ENCODE data around the gene HABP4.

The HABP4 gene, protein sequence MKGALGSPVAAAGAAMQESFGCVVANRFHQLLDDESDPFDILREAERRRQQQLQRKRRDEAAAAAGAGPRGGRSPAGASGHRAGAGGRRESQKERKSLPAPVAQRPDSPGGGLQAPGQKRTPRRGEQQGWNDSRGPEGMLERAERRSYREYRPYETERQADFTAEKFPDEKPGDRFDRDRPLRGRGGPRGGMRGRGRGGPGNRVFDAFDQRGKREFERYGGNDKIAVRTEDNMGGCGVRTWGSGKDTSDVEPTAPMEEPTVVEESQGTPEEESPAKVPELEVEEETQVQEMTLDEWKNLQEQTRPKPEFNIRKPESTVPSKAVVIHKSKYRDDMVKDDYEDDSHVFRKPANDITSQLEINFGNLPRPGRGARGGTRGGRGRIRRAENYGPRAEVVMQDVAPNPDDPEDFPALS

DNA sequence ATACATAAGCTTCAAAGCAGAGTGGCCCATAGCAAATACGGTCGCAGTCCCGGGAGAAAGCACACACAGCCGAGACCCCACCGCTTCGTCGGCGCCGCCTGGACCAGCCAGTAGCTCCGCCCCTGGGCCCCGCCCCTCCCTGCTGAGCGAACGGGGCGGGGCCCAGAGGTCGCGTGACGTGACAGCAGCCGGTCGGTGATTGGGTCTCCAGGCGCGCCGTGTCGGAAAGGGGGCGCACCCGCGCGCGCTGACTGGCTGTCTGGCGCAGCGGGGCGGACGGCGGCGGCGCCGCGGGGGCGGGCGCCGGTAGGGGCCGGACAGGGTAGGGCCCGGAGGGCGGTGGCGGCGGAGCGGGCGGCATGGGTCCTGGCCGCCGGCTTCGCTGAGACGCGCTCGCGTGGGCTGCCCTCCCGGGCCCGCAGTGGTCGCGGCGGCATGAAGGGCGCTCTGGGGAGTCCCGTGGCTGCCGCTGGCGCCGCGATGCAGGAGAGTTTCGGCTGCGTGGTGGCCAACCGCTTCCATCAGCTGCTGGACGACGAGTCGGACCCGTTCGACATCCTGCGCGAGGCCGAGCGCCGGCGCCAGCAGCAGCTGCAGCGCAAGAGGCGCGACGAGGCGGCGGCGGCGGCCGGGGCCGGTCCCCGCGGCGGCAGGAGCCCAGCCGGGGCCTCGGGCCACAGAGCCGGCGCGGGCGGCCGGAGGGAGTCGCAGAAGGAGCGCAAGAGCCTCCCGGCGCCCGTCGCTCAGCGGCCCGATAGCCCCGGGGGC lies at the start of gene HABP4:
HABP4 (plus strand) TSS at position 325 of the 768 bp plus-strand sequence; CDS start at position 436, 111 bp downstream.
- DNase-seq (ENCODE audit: low read depth in 2 of 2), result peak; percentile 92 to 96

DNA sequence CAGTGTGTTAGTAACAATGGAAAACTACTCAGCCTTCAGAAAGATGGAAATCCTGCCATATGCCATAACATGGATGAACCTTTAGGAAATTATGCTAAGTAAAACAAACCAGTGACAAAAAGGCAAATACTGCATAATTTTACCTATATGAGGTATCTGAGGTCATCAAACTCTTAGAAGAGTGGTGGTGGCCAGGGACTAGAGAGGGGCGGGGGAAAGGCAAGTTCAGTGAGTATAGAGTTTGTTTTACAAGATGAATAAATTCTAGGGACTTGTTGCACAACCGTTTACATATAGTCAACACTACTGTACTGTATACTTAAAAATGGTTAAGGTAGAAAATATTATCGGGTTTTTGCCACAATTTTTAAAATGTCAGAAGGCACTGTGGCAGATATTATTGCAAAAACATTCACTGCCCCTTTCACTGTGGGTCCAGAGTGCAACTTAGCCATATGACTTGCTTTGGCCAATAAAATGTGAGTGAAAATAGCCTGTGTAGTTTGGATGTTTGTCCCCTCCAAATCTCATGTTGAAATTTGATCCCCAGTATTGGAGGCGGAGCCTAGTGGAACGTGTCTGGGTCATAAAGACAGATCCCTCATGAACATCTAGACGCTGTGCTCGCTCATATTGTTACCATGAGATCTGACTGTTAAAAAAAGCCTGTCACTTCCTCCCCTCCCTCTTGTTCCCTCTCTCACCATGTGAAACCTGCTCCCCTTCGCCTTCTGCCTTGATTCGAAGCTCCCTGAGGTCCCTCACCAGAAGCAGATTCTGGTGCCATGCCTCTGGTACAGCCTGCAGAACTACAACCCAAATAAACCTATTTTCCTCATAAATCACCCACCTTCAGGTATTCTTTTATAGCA lies 41.3 kb upstream of the HABP4 start:
- DNase-seq (ENCODE audit: low read depth in 2 of 2), result no peak

DNA sequence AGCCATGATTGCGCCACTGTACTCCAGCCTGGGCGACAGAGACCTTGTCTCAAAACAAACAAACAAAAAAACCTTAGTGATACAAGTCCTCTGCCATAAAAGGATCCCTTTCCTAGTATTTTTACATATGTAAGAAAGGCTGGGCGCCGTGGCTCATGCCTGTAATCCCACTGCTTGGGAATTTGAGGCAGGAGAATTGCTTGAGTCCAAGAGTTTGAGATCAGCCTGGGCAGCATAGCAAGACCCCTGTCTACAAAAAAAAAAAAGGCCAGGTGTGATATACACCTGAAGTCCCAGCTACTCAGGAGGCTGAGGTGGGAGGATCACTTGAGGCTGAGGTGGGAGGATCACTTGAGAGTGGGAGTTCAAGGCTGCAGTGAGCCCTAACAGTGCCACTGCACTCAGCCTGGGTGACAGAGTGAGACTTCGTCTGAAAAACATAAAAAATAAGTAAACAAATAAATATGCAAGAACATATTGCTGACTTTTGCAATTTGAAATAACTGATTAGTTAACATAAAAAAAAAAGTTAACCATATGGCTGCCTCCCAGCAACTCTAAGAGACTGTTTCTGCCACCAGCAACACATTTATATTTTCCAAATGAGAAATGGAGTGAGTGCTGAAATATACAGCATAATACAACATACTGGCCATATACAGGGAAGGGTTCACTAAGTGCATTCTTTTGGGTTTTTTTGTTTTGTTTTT lies 38.7 kb upstream of the HABP4 start:
- no peak for DNase-seq (ENCODE audit: low read depth in 2 of 2)

DNA sequence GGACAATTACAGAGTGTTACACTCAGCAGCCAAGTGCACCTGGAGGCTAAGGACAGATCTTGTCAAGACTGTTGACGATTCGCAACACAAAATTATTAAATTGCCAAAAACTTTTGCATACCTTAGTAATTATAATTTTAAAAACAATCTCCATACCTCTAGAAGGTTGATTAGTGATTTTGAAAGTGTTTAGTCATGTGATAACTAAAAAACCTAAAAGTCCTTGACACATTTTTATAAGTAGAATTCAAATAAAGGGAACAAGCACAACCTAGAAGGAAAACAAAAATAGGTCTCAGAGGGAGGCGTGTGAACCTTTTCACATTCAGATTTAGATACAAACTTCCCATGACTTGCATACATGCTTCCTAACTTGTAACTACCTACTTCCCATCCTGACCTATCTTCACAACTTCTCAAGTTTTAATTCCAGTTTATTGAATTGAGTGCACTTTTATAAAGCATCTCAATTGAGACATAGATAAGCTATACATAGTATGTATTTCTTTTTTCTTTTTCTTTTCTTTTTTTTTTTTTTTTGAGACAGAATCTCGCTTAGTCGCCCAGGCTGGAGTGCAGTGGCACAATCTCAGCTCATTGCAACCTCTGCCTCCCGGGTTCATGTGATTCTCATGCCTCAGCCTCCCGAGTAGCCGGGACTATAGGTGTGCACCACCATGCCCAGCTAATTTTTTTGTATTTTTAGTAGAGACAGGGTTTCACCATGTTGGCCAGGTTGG lies 37.6 kb upstream of the HABP4 start:
- DNase-seq (ENCODE audit: low read depth in 2 of 2), result no peak

DNA sequence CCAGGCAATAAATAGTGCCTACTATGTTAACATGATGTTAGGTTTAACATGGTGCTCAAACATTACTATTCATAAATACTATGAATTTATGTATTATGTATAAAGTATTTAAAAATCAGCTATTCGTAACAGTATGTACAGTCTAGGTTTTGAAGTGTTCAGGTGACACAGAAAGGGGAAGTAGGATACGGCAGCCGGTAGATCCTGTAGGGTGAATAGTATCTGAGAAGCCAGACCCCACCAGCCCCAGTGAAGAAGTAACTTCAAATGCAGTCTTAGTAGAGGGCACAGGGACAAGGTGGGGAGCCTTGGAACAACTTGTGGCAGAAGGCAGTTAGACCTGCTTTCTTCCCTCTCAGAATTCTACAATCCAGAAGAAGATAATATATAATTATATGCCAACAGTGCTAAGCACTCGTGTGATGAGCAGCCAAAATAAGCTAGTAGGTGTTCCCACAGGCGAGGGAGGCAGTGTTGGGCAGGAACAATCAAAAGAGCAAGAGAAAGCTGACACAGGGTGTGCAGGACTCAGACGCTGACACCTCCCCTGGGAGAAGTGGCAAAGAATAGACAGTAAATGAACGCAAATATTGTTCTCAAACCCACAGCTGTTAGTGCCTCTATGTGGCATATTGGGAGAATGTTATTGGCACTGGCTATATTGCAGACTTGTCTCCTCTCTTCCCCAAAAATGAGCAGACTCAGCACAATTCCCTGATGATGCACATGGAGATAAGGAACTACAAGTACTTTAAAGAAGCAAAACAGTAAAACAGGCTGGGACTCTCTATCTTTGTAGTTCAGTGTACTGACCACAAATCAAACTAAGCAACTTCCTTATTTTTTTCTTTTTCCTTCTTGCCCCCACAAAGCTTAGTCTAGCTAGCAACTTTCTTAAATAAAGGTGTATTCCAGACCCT lies 36.4 kb upstream of the HABP4 start:
- no peak for DNase-seq (ENCODE audit: low read depth in 2 of 2)

DNA sequence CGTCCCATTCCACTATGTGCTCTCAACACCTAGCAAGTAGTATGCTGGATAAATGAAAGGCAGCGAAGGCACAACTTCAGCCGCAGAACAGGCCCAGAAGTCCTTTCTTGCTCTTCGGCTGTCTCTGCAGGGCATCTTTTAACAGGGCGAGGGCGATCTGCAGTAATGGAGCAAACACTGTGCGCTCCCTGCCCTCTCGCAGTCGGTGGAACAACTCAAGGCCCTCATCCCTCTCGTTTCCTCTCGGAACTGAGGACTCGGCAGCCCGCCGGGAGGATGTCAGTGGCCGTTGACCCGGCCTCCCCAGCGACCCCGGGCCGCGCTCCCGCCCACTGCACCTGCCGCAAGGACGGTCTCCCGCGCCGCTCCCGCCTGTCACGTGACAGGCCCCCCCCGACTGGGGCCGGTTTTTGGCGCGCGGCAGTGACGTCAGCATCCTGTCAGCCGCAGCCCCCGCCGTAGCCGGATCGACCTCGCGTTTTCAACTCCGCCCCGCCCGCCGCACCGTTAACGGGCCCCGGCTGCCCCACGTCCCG lies 32.9 kb upstream of the HABP4 start:
- peak; percentile 81 to 89 for DNase-seq (ENCODE audit: low read depth in 2 of 2)

DNA sequence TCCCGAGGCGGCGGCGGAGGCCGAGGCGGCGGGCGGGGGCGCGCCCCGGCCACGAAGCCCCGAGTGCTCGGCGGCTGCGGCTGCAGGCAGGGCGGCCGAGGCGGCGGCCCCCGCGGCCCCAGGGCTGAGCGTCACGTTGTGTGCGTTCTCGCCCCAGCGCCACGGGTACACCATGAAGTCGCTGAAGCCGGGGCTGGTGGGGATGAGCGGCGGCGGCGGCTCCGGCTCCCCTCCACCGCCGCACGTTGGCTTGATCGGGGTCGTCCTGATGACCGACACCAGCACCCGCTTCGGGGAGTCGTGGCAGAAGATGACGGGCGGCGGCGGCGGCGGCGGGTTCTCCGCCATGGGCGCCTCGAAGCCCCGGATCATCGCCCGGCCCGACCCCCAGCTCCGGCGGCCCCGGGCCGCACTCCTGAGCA lies 32.3 kb upstream of the HABP4 start:
- DNase-seq (ENCODE audit: low read depth in 2 of 2), result no peak

DNA sequence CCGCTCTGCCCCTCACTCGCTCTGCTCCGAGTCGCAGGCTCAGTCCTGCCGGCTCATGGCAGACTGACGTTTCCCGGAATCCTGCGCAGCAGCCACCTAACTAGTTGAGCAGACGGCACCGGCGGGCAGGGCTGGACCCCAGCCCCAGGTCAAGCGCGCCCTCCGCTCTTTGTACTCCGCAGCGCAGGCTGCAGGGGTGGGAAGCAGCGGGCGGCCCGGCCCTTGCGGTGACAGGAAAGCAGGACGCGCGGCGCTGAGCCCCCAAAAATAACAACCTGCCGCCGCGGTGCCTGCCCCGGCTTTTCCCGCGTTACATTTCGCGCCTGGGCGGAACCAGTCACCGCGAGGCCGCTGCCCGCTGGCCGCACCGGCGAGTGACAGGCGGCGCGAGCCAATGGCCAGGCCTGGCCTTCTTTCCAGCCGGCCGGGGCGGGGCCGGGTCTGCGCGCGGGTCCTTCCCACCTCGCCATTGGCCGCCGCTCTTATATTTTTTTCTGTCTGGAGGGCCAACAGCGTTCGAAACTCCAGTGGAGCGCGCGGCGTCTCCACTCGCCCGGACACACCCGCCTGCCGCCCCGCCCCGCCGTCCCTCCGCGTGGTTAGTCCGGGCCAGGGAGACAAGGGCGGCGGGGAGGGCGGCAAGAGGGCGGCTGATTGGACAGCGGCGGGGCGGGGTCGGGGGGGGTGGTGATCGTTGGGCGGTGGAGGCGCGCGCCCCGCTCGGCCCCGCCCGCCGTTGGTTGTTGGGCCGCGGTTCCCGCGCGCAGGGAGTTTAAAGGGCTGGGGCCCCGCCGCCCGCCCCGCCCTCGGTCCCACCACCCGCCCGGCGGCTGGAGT lies 31.7 kb upstream of the HABP4 start, which contains the start of gene ZNF367:
ZNF367 (minus strand) TSS at position 288 of the 837 bp plus-strand sequence. CDS start 338 bp downstream, outside the sequence.
- peak; percentile 75 to 79 for DNase-seq (ENCODE audit: low read depth in 2 of 2)

DNA sequence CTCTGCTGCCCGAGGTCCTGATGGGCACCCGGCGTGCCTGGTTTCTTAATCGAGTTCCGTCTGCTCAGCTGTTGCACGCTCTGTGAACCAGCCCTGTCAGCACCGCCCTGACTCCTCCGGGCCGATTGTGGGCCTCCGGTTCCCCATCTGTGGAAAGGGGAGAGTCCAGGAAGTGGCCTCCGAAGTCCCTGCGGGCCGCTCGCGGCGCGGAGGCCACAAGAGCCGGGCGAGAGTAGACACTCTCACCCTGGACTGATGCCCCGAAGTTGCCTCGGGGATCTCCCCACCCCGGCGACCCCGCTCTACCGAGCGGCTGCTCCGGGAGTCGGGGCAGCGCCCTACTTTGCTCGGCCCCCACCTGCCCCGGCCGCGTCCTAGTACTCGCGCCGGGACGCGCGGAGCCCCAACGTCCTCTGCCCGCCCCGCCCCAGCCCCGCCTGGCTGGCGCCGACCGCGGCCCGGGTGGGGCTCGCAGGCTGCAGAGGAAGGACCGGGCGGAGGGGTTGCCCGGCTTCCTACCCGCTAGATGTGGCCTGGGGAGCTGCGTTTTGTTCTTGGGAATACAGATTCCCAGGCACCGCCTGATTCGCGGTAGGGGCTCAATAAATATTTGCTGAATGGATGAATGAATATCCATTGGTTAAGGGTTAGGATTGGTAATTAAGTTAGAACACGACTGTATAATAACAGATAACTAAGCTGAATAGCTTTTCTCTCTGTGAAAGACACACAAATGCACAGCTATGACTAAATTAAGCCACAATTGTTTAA lies 30.9 kb upstream of the HABP4 start:
- peak in 1 of 2 donors; percentile 13 for DNase-seq (ENCODE audit: low read depth in 2 of 2)

DNA sequence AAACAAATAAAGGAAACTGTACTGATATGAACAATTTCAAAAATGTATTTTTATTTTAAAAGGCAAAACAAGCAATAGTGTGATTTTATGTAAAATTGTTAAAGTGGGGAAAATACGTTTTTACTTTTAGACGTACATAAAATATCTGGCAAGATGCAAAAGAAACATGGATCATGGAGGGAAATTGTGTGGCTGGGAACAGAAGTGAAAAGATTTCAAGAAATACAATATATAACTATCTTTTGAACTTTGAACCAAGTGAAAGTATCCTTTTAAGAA lies 30.3 kb upstream of the HABP4 start:
- no peak for DNase-seq (ENCODE audit: low read depth in 2 of 2)

DNA sequence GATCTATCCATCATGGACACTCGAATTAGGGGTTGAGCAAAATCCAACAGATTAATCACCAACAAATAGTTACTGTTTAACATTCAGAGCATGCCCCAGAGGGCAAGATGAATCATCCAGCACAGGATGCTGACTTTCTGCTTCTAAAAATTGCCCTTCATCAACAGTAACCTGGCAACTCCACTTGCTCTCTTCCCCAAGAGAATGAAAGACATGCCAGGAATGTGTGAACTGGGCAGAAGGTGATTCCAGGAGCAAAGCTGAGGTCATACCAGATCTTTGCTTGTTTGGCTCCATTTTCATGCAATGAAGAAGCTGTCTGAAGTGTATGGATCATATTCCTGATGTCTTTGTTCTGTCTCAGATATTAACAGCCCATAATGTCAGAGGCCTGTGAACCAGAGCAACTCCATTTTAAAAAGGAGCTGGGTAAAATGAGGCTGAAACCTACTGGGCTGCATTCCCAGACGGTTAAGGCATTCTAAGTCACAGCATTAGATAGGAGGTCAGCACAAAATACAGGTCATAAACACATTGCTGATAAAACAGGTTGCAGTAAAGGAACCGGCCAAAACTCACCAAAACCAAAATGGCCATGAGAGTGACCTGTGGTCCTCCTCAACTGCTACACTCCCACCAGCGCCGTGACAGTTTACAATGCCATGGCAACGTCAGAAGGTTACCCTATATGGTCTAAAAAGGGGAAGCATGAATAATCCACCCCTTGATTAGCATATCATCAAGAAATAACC lies 29.3 kb upstream of the HABP4 start:
- DNase-seq (ENCODE audit: low read depth in 2 of 2), result no peak

DNA sequence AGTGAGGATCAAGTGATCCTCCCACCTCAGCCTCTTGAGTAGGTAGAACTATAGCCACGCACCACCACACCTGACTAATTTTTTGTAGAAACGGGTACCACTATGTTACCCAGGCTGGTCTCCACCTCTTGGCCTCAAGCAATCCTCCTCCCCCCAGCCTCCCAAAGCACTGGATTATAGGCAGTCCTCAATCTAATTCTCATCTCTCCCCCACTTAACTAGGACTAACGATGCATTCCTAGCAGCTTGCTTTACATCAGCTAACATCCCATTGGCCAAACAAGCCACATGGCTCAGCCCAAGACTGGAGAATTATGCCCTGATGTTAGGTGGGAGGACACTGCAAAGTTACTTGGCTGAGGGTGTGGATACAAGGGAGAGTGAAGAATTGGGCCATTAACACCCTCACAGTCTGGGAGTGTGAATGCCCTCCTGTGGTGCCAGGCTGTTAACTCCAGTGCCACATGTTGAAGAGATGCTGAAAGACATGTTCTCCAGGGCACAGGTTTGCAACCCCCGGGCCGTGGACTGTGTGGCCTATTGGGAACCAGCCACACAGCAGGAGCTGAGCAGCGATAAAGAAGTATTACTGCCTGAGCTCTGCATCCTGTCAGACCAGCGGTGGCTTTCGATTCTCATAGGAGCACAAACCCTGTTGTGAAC lies 26.5 kb upstream of the HABP4 start:
- DNase-seq (ENCODE audit: low read depth in 2 of 2), result no peak

DNA sequence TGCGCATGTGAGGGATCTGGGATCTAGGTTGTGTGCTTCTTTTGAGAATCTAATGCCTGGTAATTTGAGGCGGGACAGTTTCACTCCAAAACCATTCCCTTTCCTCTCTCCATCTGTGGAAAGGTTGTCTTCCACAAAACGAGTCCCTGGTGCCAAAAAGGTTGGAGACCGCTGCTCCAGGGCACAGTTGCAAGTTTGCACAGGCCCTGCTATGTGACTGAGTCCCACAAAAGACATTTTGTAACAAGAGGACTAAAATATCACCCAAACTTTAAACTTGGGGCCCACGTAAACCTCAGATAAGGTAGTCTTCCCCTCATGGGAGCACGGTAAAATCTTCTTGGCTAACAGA lies 26.0 kb upstream of the HABP4 start:
- DNase-seq (ENCODE audit: low read depth in 2 of 2), result no peak

DNA sequence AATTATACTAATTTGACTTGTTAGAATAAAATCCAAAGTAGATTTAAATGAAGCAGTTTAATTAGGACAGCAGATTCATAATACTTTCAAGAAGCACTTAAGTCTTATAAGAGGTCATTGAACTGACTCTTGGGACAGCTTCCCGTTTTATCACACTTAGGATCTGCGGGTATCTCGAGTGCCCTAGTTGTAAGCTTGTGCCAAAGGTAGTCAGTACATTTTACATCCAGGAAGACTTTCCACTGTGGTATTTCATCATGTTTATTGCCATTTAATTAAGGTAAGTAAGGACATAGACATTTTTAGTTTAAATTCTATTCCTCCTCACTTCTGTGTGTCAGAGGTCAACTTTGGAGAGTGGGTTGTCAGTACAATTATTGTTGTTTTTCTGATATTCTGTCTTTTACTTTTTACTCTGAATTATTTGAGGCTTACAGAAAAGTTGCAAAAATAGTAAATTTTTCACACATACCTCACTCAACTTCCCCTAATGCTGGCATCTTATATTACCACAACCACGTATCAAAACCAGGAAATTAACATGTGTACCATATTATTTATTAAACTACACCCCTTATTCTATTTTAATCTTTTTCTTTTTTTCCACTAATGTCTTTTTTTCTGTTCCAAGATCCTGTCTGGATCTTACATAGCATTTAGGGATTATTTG lies 24.3 kb upstream of the HABP4 start:
- no peak for DNase-seq (ENCODE audit: low read depth in 2 of 2)

DNA sequence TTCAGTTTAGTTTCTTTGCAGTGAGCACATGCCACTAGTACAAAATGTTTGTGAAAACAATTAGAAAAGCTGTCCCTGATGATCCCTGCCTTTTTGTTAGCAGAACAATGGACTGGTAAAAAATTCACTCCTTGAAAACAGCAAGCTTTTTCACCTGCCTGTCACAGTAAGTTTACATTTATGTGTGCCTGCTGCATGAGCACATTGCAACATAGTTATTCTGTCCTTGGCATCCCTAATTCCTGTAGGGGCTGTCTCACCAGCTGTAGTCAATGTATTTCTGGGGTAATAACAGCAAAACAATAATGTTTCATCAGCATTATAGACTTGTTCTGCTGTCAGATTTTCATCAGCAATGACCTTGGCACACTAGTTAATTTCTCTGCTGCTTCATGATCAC lies 20.2 kb upstream of the HABP4 start:
- no peak for DNase-seq (ENCODE audit: low read depth in 2 of 2)

DNA sequence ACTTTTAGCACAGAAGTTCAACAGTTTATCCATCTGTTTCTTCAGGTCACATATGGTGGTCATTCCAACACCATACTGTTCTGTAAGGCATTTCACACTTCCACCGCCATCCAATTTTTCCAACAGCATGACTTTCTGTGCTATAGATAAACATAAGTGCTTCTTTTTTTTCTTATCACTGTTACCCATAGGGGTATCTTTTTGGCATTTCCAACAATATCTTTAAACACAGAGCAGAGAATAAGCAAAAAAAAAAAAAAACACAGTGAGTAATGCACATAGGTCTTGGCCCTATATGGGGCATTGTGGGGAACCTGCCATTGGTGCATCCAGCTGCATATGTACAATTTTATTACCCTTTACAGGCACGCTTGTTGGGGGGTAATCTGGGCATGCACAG lies 19.6 kb upstream of the HABP4 start:
- DNase-seq (ENCODE audit: low read depth in 2 of 2), result no peak

Measured in stimulated activated CD4-positive, alpha-beta T cell treated with anti-CD3 and anti-CD28 coated beads, Interleukin-1b, Interleukin-23, amount 100 ng/mL, for 1 hour (primary cell).